HG03432 (cell line): ENCODE measurements around the gene RTTN.

Experiments
- ATAC-seq: cut with Tn5 transposase; IDR thresholded peaks from one replicate; pipeline ENCODE4 v1.9.1; 2021; ENCODE audit warnings: mild to moderate bottlenecking, moderate library complexity; ENCODE audit not compliant: unreplicated experiment

RTTN gene

GRCh38 chr18:70030728-70031127 is 174.8 kb downstream of the RTTN start:
- ATAC-seq, result no peak

GRCh38 chr18:70029163-70029562 is 176.3 kb downstream of the RTTN start:
- peak; percentile 69 for ATAC-seq

GRCh38 chr18:70028734-70029133 is 176.8 kb downstream of the RTTN start:
- ATAC-seq, result peak; percentile 74

- ATAC-seq, result peak; percentile 42
These were observed 177.4 kb downstream of the RTTN start for GRCh38 chr18:70028084-70028483.

GRCh38 chr18:70025580-70025979 is 179.9 kb downstream of the RTTN start:
- no peak for ATAC-seq

- ATAC-seq, result no peak
These were observed 180.7 kb downstream of the RTTN start for GRCh38 chr18:70024829-70025228.

GRCh38 chr18:70024093-70024492 is 181.4 kb downstream of the RTTN start:
- no peak for ATAC-seq

- ATAC-seq, result no peak
These were observed 182.9 kb downstream of the RTTN start for GRCh38 chr18:70022636-70023035.

GRCh38 chr18:70021498-70021897 is 184.0 kb downstream of the RTTN start:
- no peak for ATAC-seq

- ATAC-seq, result no peak
These were observed 184.4 kb downstream of the RTTN start for GRCh38 chr18:70021043-70021442.

GRCh38 chr18:70019991-70020390 is 185.5 kb downstream of the RTTN start:
- no peak for ATAC-seq

- ATAC-seq, result no peak
These were observed 186.4 kb downstream of the RTTN start for GRCh38 chr18:70019136-70019535.

GRCh38 chr18:70015127-70015526 is 190.4 kb downstream of the RTTN start:
- ATAC-seq, result no peak

- no peak for ATAC-seq
These were observed 199.9 kb downstream of the RTTN start for GRCh38 chr18:70005580-70005979.

- no peak for ATAC-seq
These were observed 200.8 kb downstream of the RTTN start for GRCh38 chr18:70004696-70005095.

GRCh38 chr18:69999656-70000055 is 205.8 kb downstream of the RTTN start:
- no peak for ATAC-seq

GRCh38 chr18:69998523-69998987 is 206.9 kb downstream of the RTTN start:
- no peak for ATAC-seq

- no peak for ATAC-seq
These were observed 208.3 kb downstream of the RTTN start for GRCh38 chr18:69996951-69997798.

GRCh38 chr18:69996417-69996816 is 209.1 kb downstream of the RTTN start:
- no peak for ATAC-seq

GRCh38 chr18:69995774-69996173 is 209.7 kb downstream of the RTTN start:
- ATAC-seq, result no peak

- no peak for ATAC-seq
These were observed 212.7 kb downstream of the RTTN start for GRCh38 chr18:69992776-69993175.

- ATAC-seq, result no peak
These were observed 217.6 kb downstream of the RTTN start for GRCh38 chr18:69987870-69988269.

- ATAC-seq, result no peak
These were observed 220.2 kb downstream of the RTTN start for GRCh38 chr18:69985239-69985638.
